Left hindlimb (tissue), 1 donor: Measurements from ENCODE around the gene STUM.
A peak's percentile ranks its signal among the peaks of the same experiment; 100 is the strongest.

Experiments
- DNase-seq: peaks from one replicate; pipeline ENCODE4 v3.0.0-alpha.2; 2018

The STUM gene

DNA sequence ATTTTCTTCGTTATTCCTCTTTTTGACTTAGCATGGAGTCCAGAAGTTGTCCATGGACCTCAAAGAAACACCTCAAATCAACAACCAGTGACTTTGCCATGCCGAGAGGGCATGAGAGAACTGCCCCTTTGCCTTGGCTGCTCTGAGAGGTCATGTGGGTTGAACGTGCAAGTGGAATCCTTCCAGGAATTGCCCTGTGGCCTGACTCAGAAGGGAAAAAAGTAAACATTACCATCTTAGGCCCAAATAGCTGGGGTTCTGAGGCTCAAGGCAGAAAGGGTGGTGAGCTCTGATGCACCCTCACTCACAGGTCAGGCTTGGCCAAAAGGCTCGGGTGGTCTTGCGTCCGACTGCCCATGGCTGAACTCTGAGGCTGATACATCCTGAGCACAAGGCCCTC, 15.1 kb downstream of the STUM start:
- DNase-seq: no peak

DNA sequence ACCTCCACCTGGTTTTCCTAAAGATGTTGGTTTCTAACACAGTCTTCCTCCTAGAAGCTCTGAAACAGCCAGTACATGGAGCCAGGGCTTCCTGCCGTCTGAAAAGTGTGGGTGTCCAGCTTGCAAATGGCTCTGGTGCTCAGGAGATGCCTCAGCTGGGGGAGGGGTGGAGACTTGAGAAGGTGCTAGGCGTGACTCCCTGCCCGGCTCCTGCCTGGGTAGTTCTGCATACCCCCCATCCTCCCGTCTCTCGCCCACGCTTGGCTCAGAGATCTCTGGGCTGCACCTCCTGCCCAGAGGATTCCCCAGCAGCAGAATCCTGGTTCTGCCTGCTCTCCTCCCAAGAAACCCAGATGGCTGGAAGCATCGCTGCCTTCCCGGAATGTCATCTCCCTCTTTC, 16.9 kb downstream of the STUM start:
- no peak for DNase-seq

- DNase-seq: no peak
Observed at GRCh38 chr1:226566234-226566633, 17.7 kb downstream of the STUM start.

DNA sequence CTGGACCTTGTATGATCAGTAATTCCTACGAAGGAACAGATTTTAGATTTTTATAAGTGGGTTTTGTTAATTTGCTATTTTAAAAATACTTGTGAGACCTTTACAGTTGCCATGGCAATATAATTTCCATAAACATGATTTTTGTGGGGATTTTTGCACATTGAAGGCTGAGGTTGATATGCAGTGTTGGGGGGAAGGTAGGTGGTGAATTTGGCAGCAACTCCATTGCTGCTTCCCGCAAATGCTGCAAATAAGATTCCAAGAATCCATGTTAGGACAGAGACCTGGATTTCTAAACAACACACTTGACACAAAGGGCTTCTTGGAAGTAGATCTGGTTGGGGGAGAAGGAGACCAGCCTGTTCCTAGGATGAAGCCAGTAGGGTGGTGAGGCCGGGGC, 18.2 kb downstream of the STUM start:
- DNase-seq: no peak

DNA sequence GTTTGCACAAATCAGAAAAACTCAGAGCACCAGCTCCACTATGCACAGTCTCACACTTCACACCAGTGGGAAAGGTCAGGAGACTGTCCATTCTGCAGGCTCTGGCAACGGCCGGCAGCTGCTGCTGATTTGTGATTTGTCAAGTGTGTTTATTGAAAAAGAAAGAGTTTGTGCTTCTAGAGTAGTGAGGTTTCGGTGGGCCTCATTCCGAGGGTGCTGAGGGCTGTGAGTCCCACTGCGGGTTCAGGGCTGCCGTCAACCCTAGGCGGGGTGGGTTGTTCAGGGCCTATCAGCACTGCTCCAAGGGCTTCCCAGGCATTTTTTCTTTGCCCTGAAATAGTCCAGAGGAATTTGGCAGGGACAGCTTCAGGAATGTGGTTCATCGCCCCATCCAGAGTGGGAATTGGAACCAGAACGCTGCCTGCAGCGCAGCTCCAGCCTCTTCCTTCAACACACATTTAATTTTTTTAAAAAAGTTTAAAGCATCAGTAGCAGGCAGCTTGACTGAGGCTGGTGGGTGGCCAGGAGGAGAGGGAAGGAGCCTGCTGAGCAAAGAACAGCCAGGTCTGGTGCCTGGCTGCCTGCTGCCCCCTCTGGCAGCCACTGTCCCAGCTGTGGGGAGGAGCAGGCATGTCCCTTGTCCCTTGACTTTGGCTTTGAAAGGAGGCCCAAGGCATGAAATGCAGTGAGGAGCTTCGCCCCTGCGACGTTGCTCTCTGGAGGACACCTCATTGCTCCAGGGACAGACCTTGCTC, 19.7 kb downstream of the STUM start:
- peak; percentile 51 for DNase-seq

- no peak for DNase-seq
Observed at GRCh38 chr1:226568975-226569741, 20.6 kb downstream of the STUM start.

DNA sequence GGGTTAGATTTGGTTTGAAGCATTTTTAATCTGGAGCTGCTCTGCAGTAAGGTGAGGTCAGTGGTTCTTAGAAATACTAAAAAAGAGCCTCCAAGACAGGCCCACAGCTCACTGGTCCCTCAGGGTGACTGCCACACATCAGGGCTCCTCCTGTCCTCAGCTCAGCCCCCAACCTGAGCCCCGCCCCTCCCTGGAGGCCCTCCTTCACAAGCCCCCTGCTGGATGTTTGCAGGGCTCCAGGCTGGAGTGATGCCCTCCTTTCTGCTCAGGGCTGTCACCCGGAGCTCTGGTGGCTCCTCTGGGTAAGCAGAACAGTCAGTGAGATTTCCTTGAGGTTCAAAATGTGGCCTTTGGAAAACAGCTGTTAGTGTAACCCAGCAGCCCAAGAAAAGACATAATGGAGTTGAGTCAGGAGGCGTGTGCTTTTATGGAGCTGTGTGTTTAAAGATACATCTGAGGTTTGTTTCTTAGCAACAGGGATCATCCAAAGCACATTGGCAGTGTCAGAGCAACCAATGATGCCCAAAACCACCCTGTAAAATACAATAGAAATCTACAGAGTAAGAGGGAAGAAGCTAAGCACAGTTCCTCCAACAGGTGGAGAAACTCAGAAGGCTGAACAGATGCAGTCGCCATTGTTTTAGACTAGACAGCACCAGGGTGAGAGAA, 21.4 kb downstream of the STUM start:
- no peak for DNase-seq

GRCh38 chr1:226571893-226572292, 23.3 kb downstream of the STUM start:
- DNase-seq: no peak

- DNase-seq: no peak
Observed at GRCh38 chr1:226572325-226572726, 23.8 kb downstream of the STUM start.

DNA sequence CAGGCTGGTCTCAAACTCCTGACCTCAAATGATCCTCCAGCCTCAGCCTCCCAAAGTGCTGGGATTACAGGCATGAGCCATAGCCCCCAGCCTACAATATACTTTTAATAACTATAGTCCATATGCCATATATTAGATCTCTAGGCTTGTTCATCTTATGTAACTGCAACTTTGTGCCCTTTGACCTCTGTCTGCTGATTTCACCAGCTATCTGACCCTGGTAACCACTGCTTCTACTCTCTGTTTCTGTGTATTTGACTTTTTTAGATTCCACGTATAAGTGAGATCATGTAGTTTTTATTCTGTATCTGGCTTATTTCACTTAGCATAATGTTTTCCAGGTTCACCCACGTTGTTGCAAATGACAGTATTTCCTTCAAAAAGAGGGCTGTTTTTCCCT, 25.5 kb downstream of the STUM start:
- DNase-seq: no peak

- DNase-seq: no peak
Observed at GRCh38 chr1:226574591-226575435, 26.2 kb downstream of the STUM start.

GRCh38 chr1:226575436-226575720, 26.8 kb downstream of the STUM start:
- DNase-seq: no peak

DNA sequence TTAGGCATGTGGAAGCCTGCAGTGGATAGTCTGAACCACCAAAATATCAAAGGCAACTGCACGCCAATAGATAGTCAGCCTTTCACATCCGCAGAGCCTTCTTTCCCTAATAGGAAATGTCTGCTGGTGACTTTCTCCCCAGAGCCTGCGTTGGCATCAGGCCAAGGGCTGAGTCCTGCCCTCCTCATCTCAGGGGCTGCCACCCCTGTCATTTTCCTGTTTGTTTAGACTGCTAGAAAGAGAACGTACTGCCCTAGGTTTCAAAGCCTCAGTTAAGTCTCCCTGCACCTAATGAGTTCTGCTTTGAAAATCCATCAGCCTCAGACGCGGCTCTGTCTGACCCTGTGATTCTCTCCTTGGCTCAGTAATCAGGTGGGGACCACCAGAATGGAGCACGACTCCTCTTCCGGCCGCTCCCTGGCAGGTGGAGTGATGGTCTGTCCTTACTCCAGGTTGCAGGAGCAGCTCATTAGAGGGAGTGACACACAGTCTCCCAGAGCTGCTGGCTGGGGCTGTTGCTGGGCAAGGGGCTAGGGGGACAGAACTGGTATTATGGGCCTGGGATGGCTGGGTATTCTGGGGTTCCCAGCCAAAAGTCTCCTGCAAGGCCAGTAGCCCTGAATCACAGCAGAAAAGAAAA, 27.3 kb downstream of the STUM start:
- DNase-seq: no peak

GRCh38 chr1:226576601-226577000, 28.0 kb downstream of the STUM start:
- no peak for DNase-seq

DNA sequence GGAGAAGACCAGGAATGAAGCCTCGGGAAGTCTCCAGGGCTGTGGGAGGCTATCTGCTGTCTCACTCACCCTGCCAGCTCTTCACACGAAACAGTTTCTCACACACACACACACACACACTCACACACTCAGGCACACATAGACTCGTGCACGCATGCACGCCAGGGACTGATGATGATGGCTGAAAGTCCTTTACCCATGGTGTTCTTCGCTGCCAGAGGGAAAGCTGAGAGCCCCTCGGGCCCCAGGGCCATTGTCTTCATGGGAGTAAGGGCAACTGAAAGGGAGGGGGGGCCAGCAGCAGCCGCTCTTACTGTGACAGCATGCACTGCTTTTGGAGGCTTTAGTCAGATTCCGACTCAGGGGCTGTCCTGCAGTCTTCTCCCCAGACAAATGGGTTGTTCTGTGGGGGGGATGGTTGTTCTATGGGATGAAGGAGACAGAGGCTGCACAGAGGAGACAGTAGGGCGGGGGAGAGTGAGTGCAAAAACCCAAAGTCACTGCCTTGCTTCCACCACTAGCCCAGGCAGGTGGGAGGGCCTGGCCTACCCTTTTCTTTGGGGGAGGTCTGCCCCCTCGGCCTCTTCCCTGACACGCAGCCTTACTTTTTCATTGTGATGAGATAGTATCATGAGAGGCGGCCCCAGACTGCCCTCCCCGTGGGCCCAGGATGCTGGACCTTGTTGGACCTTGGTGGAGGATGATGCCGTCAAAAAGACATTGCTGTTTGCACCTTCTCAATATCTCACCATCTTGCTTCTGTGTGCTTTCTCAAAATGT, 29.0 kb downstream of the STUM start:
- no peak for DNase-seq

GRCh38 chr1:226578946-226579578, 30.5 kb downstream of the STUM start:
- no peak for DNase-seq

GRCh38 chr1:226579781-226580323, 31.3 kb downstream of the STUM start:
- no peak for DNase-seq

DNA sequence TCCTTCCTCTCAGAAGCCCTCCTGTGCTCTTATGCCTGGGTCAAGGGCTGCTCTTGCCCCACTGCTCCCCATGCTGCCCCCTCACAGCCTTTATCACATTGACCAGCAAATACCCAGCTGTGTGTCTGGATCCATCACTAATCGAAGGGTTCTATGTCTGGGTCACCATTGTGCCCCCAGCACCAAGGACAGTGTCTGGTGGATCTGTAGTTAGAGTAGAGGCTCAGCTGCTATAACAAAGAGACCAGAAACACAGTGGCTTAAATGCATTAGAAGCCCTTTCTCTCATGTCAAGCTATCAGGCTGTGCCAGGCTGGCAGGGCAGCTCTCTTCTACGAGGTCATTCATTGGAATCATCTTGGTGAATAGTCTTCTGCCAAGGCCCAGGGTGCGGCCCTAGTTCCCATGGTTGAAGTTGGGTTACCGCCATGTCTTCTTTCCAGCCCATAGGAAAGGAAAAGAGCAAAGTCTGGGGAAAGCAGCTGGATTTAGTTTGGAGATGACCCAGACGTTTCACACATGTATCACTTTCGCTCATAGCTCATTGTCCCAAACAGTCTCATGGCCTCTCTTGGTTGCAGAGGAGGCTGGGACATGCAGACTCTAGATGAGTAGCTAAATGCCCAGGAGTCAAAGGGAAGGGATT, 32.2 kb downstream of the STUM start:
- no peak for DNase-seq

DNA sequence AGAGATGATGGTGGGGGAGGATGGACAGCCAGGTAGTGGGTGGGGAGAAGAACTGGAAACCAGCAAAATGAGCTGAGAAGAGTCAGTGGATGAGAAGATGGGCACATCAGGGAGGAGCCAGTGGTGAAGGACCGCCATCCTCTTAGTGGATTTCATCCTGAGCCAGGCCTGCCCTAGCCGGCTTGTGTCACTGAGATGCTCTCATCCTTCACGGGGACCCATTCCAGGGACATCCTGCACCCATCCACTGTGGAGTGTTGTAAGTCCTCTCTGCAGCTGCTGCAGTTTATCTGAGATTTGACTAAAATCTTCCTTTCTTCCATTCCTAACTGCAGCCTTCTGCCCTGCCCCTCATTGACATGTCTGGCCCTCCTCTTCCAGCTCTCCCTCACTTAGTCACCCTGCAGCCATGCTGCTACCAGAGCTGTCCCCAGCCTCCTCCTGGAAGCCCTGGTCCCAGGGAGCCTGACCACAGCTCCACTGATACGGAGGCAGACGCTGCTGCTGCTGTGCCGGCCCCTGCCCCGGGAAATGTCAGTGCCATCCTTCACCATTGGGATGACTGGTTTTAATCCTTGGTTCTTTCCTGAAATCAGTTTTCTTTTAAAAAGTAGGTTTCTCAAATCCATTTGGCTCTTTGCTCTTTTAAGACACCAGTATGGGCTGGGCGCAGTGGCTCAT, 33.2 kb downstream of the STUM start:
- DNase-seq: no peak

- DNase-seq: no peak
Observed at GRCh38 chr1:226582966-226583365, 34.4 kb downstream of the STUM start.
